ENCODE measurements around the gene DHRS2. TPM values are rescaled to one million over a fixed set of nuclear protein-coding genes. Genes with fewer than 3 reads are reported as not detected.

The DHRS2 gene
- polyA plus RNA-seq, 1 donor (not counting 4 experiments of a cell fraction or from before 2014, with no cell fraction given) = 0.14 TPM

DNA sequence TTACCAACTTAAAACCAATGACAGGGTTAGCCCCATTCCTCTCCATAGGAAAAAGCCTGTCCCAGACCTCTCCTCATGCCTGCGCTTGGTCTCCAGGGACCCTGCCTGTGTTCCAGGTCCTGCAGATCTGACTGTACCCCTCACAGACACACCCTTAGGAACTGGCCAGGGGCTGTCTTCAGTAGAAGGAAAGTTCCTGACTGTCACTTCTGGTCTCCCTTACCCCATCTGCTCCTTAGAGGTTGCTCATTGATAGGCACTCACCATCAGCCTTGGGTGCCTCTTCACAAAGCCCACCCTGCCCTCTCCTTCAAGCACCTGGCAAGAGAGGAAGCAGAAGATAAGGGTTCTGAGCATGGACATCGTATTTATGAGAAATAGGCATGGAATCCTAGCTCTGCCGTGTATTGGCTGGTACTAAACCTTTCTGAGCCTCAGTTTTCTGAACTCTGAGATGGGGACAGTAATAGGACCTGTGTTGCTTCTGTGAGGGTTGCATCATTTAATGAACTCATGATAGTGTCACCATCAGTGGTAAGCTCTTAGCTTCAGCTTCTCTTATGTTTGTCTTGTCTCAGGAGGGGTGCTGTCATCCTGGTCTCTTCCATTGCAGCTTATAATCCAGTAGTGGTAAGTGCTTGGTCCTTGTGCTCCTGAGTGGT lies 7.5 kb downstream of the DHRS2 start:
- Histone ChIP-seq H3K4me2 (ENCODE audit: control insufficient read depth, extremely low read depth, insufficient read depth, low read depth, low read length) (no peak overlapping the region), H3K9me1 (ENCODE audit: control insufficient read depth, extremely low read depth, insufficient read depth, low read length) (no peaks in the 10 kb centered on the region), H2AFZ (ENCODE audit: control insufficient read depth, low read length) (no peak overlapping the region), H3K4me1 (ENCODE audit: control insufficient read depth, extremely low read depth, insufficient read depth, low read length) (no peaks in the 10 kb centered on the region), H3K27me3 (ENCODE audit: control insufficient read depth, extremely low read depth, insufficient read depth, low read length) (peaks cover 4% of the 10 kb centered on the region), H3K79me2 (ENCODE audit: control insufficient read depth, insufficient read depth, low read length) (no peaks in the 10 kb centered on the region), H3K9ac (ENCODE audit: control insufficient read depth, extremely low read depth, insufficient read depth, low read length) (no peak overlapping the region), H3K4me3 (ENCODE audit: control insufficient read depth in 2 of 3, extremely low read depth in 1 of 3, insufficient read depth in 2 of 3, low read depth in 1 of 3, low read length in 3 of 3) (no peak overlapping the region), H3K27ac (ENCODE audit: control insufficient read depth, insufficient read depth, low read length) (no peak overlapping the region), H3K9me3 (ENCODE audit: control insufficient read depth, low read depth, low read length) (no peaks in the 10 kb centered on the region), H3K36me3 (ENCODE audit: control insufficient read depth in 2 of 2, extremely low read depth in 1 of 2, insufficient read depth in 2 of 2, low read length in 2 of 2) (no peaks in the 10 kb centered on the region), H4K20me1 (ENCODE audit: control insufficient read depth, extremely low read depth, insufficient read depth, low read length) (no peaks in the 10 kb centered on the region)
- dilution Hi-C loops (cut with MboI; ENCODE audit: extremely low pct_ligation_motif_present, low sequenced_read_pairs) = no loop called here
- TF ChIP-seq, protein P1, sequence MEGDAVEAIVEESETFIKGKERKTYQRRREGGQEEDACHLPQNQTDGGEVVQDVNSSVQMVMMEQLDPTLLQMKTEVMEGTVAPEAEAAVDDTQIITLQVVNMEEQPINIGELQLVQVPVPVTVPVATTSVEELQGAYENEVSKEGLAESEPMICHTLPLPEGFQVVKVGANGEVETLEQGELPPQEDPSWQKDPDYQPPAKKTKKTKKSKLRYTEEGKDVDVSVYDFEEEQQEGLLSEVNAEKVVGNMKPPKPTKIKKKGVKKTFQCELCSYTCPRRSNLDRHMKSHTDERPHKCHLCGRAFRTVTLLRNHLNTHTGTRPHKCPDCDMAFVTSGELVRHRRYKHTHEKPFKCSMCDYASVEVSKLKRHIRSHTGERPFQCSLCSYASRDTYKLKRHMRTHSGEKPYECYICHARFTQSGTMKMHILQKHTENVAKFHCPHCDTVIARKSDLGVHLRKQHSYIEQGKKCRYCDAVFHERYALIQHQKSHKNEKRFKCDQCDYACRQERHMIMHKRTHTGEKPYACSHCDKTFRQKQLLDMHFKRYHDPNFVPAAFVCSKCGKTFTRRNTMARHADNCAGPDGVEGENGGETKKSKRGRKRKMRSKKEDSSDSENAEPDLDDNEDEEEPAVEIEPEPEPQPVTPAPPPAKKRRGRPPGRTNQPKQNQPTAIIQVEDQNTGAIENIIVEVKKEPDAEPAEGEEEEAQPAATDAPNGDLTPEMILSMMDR (optimal IDR thresholded peaks at IDR 0.05 in 1 of 3, IDR thresholded peaks at IDR 0.05 in 1 of 3, conservative IDR thresholded peaks at IDR 0.05 in 1 of 3; ENCODE audit: extremely low read depth in 1 of 3, insufficient read depth in 2 of 3, low read length in 3 of 3) = no peak
- no peak for TF ChIP-seq EZH2 (IDR thresholded peaks at IDR 0.05; ENCODE audit: low read length)
- DNase-seq (ENCODE audit: low read depth, low spot score) = no peak
- FAIRE-seq = no peak

DNA sequence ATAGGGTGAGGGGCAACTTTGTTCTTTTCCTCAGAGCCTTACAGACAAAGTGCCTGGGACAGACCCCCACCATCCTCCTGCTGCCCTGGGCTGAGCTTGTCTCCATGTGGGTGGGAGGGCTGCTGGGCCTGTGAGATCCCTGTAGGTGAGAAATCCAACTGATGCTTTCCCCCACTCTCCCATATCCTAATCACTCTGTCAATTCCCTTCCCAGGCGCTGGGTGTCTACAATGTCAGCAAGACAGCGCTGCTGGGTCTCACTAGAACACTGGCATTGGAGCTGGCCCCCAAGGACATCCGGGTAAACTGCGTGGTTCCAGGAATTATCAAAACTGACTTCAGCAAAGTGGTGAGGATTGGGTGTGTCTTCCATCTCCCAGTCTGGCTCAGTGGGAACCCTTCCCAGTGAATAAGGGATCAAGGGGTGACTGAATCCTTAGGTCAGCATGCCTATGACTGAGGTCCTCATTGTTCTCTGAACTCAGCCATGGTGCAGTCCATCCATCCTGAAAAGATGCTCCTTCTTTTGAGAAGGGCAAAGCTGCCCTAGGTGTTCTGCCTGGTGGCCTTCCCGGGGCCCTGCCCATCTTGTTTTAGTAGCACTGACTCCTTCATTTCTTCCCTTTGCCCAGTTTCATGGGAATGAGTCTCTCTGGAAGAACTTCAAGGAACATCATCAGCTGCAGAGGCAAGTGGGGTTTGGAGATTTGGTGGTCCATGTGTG lies 8.2 kb downstream of the DHRS2 start:
- Histone ChIP-seq H3K9ac (ENCODE audit: control insufficient read depth, extremely low read depth, insufficient read depth, low read length) (no peak overlapping the region), H4K20me1 (ENCODE audit: control insufficient read depth, extremely low read depth, insufficient read depth, low read length) (no peaks in the 10 kb centered on the region), H3K36me3 (ENCODE audit: control insufficient read depth in 2 of 2, extremely low read depth in 1 of 2, insufficient read depth in 2 of 2, low read length in 2 of 2) (no peaks in the 10 kb centered on the region), H3K27ac (ENCODE audit: control insufficient read depth, insufficient read depth, low read length) (no peak overlapping the region), H2AFZ (ENCODE audit: control insufficient read depth, low read length) (no peak overlapping the region), H3K27me3 (ENCODE audit: control insufficient read depth, extremely low read depth, insufficient read depth, low read length) (peaks cover 4% of the 10 kb centered on the region), H3K4me1 (ENCODE audit: control insufficient read depth, extremely low read depth, insufficient read depth, low read length) (no peaks in the 10 kb centered on the region), H3K9me3 (ENCODE audit: control insufficient read depth, low read depth, low read length) (no peaks in the 10 kb centered on the region), H3K79me2 (ENCODE audit: control insufficient read depth, insufficient read depth, low read length) (no peaks in the 10 kb centered on the region), H3K4me3 (ENCODE audit: control insufficient read depth in 2 of 3, extremely low read depth in 1 of 3, insufficient read depth in 2 of 3, low read depth in 1 of 3, low read length in 3 of 3) (no peak overlapping the region), H3K9me1 (ENCODE audit: control insufficient read depth, extremely low read depth, insufficient read depth, low read length) (no peaks in the 10 kb centered on the region), H3K4me2 (ENCODE audit: control insufficient read depth, extremely low read depth, insufficient read depth, low read depth, low read length) (no peak overlapping the region)
- no peak for DNase-seq (ENCODE audit: low read depth, low spot score)
- FAIRE-seq = no peak
- TF ChIP-seq, protein P1 (optimal IDR thresholded peaks at IDR 0.05 in 1 of 3, IDR thresholded peaks at IDR 0.05 in 1 of 3, conservative IDR thresholded peaks at IDR 0.05 in 1 of 3; ENCODE audit: extremely low read depth in 1 of 3, insufficient read depth in 2 of 3, low read length in 3 of 3) = no peak
- no peak for TF ChIP-seq EZH2 (IDR thresholded peaks at IDR 0.05; ENCODE audit: low read length)
- dilution Hi-C loops (cut with MboI; ENCODE audit: extremely low pct_ligation_motif_present, low sequenced_read_pairs) = no loop called here

Data from keratinocyte (primary cell).